ENCODE data around the gene ANKAR. TPM values are rescaled to one million over a fixed set of nuclear protein-coding genes. Genes with fewer than 3 reads are reported as not detected.

Gene ANKAR
- total RNA-seq, 1 experiment from 2014 or later: 0.84 TPM

GRCh38 chr2:189657867-189658266 is 16.6 kb upstream of the ANKAR start:
- POLR2A ChIA-PET: no interaction called here
- Histone ChIP-seq H3K79me2 (ENCODE audit: insufficient read depth, low read length) (peaks cover 16% of the 10 kb centered on the region), H3K27ac (ENCODE audit: low read depth, low read length) (no peak overlapping the region), H3K9me3 (ENCODE audit: control insufficient read depth in 1 of 2, insufficient read depth in 1 of 2, low read depth in 1 of 2, low read length in 2 of 2) (no peaks in the 10 kb centered on the region), H3K27me3 (ENCODE audit: insufficient read depth, low read length) (no peaks in the 10 kb centered on the region), H3K4me2 (ENCODE audit: low read length) (no peak overlapping the region), H4K20me1 (ENCODE audit: insufficient read depth) (no peaks in the 10 kb centered on the region), H3K36me3 (ENCODE audit: control insufficient read depth in 1 of 2, insufficient read depth in 2 of 2, low read length in 2 of 2) (no peaks in the 10 kb centered on the region), H2AFZ (ENCODE audit: low read depth, low read length, poor library complexity, severe bottlenecking) (no peak overlapping the region), H3K9ac (ENCODE audit: low read length) (no peak overlapping the region), H3K9me2 (ENCODE audit: insufficient read depth) (no peaks in the 10 kb centered on the region), H3K4me1 (ENCODE audit: control insufficient read depth in 1 of 2, insufficient read depth in 2 of 2, low read length in 2 of 2) (peaks cover 0 to 11% of the 10 kb centered on the region in 2 experiments; a peak in 2 of 4 replicates), H3K4me3 (replicated peaks in 1 of 2; ENCODE audit: low read depth in 1 of 2, low read length in 2 of 2) (no peak overlapping the region)
- CTCF ChIA-PET: no interaction called here
- intact Hi-C loops (cut with micrococcal nuclease): no loop called here
- DNase-seq (ENCODE audit: low read depth, low spot score) (no peak), ATAC-seq (no peak)
- no TSS peak for BruUV-seq (replicated peaks)
- RAD21 ChIA-PET (ENCODE audit: low non-redundant PET in 1 of 2, low total read pairs in 2 of 2, uncharacterized antibody in 2 of 2, unreplicated experiment in 2 of 2): no interaction called here
- TF ChIP-seq EGR1 (IDR thresholded peaks at IDR 0.05; ENCODE audit: low read depth) (no peak), ZFX (IDR thresholded peaks at IDR 0.05) (no peak), TCF7L2 (IDR thresholded peaks at IDR 0.05; ENCODE audit: borderline replicate concordance, extremely low read depth, insufficient read depth, insufficient read length) (no peak), EZH2 (IDR thresholded peaks at IDR 0.05) (no peak), RAD21 (IDR thresholded peaks at IDR 0.05; ENCODE audit: low read depth) (no peak), YY1 (IDR thresholded peaks at IDR 0.05; ENCODE audit: extremely low read depth, insufficient replicate concordance, low read depth, low read length) (no peak), ATF3 (IDR thresholded peaks at IDR 0.05) (no peak), SRF (IDR thresholded peaks at IDR 0.05; ENCODE audit: low read depth) (no peak), CEBPB (IDR thresholded peaks at IDR 0.05; ENCODE audit: low read depth) (no peak), POLR2AphosphoS5 (IDR thresholded peaks at IDR 0.05; ENCODE audit: low read depth, low read length) (no peak), ZNF274 (IDR thresholded peaks at IDR 0.05; ENCODE audit: low read depth, low read length) (no peak), FOSL1 (IDR thresholded peaks at IDR 0.05; ENCODE audit: low read depth) (no peak), POLR2A (IDR thresholded peaks at IDR 0.05; ENCODE audit: borderline replicate concordance, extremely low read depth, insufficient read depth, insufficient read length) (no peak), SIN3A (IDR thresholded peaks at IDR 0.05; ENCODE audit: low read depth) (no peak), CTCF (IDR thresholded peaks at IDR 0.05 in 2 of 3, conservative IDR thresholded peaks at IDR 0.05 in 1 of 3; ENCODE audit: borderline replicate concordance in 1 of 3, insufficient read depth in 1 of 3, low read depth in 2 of 3, low read length in 2 of 3) (no peak), EZH2phosphoT487 (IDR thresholded peaks at IDR 0.05; ENCODE audit: borderline replicate concordance) (no peak), ZBTB33 (IDR thresholded peaks at IDR 0.05; ENCODE audit: extremely low read depth, insufficient replicate concordance, low read length) (no peak), JUND (IDR thresholded peaks at IDR 0.05) (no peak)
